HG03159 (cell line): Measurements from ENCODE around the gene HSH2D.

Experiments used
- ATAC-seq: cut with Tn5 transposase; IDR thresholded peaks from one replicate; pipeline ENCODE4 v1.9.1; 2021; ENCODE audit warnings: mild to moderate bottlenecking, moderate library complexity; ENCODE audit not compliant: unreplicated experiment

Gene HSH2D

DNA sequence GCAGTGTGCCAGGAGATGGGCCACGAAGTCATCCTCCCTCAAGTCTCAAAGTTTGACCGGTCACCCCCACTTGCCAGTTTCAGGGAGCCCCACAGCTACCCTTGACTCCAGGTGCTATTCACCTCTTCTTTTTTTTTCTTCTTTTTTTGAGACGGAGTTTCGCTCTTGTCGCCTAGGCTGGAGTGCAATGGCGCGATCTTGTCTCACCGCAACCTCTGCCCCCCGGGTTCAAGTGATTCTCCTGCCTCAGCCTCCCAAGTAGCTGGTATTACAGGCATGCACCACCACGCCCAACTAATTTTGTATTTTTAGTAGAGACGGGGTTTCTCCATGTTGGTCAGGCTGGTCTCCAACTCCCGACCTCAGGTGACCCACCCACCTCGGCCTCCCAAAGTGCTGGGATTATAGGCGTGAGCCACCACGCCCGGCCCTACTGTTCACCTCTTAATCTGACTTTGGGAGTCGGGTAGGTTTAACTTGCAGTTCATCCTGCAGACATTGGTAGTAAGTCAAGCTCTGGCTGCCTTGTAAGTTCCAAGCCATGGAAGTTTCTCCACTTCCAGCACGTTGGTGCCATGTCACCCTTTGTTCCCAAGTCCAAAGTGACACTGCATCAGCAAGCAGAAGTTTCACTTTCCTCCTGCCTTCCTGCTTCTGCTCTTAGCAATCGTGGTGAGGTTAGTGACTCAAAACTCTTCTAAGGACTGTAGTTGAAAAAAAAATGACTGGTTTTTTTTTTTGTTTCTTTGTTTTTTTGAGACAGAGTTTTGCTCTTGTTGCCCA is 24.2 kb upstream of the HSH2D start:
- peak; percentile 38 for ATAC-seq

DNA sequence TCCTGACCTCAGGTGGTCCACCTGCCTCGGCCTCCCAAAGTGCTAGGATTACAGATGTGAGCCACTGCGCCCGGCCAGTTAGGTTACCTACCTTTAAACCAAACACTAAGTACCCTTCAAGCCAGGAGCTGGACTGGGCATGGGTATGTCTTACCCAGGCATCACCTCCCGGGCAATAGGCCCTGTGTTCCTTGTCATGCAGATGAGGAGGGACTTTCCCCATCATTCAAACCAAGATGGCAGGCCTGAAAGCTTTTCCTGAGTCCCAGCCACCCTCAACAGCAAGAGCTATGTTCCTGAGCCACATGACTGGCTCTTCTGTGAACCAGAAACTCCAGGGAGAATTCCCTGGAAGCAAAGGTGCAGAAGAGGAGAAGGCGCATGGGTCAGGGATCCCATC is 22.3 kb upstream of the HSH2D start:
- ATAC-seq, result no peak

DNA sequence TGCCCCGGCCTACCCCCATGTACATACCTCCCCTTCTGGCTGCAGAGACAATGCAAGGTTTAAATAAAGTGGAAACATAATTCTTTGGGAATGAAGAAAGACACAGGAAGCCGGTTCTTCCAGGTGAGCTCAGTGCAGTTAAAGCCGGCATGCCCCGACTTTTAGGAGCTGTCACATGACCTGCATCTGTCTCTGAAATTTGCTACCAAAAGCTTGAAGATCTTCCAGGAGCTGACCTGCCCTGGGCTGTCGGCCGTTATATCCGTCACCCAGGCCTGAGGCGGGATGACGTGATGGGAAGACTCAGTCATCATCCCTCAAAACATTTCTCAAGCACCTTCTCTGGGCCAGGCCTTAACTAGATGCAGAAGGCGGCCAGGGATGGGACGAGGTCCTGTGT is 21.5 kb upstream of the HSH2D start:
- ATAC-seq, result no peak

DNA sequence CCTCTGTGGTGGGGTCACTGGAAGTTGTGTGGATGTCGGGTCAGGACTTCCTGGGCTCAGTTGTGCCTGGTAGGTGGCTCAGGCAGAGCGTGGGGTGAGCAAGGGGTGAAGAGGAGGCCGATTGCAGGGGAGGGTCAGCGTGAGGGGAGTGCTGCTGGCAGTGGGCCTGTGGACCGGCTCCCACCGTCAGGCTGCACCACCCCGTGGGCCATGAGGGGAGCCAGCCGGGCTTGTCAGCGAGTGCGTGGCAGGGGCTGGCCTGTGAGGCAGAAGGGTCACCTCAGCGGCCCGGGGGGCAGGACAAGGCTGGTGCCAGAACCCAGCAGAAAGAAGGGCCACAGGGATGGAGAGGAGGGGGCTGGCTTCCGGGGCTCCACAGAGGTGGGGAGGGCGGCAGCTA is 18.5 kb upstream of the HSH2D start:
- no peak for ATAC-seq

DNA sequence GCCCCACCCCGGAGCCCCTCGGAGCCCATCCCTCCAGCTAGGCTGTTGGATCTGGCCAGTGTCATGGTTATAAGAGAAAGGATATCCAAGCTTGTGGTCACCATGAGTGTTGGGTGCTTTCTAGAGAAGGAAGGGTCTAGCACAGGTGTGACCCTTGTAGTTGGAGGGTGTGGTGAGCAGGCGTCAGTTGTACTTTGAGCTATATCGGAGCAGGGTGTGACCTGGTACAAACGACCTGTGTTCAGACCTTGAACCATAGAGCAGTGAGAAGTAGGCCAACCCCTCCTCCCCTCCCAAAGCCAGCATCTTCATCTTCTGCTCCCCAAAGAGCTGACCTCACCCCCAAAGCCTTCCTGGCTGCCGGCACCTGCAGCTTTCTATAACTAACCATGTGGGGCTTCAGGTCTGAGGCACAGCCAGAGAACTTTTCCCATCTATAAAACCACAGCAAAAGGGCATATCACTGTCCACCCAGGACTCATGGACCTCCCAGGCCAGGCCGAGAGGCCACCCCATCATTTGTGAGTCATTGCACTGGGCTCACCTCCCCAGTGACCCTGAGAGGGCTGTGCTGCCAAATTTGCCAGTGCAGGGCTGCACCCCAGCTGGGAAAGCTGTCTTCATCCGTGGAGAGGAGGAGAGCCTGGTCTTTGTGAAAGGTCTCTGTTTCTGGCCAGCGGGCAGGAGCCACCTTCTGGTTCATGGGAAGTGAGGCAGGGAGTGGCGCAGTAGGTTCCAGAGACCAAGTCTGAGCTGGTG is 17.6 kb upstream of the HSH2D start:
- ATAC-seq, result no peak

DNA sequence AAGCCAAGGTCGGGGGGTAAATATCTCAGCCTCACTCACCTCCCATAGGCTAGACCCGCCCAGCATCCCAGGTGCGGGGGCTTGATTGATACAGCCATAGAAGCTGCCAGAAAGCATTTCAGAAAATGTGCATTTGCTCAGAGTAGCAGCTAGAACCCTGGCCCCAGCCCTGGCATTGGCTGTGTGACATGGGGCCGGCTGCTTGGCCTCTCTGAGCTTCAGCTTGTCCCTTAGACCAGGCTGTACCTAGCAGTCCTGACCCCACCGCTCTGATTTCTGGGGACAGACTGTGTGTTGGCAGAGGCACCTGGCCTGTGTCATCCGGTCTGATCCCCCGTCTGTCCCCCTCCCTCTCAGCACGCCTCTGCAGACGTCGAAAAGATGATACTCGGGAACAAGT is 16.4 kb upstream of the HSH2D start:
- ATAC-seq, result no peak

DNA sequence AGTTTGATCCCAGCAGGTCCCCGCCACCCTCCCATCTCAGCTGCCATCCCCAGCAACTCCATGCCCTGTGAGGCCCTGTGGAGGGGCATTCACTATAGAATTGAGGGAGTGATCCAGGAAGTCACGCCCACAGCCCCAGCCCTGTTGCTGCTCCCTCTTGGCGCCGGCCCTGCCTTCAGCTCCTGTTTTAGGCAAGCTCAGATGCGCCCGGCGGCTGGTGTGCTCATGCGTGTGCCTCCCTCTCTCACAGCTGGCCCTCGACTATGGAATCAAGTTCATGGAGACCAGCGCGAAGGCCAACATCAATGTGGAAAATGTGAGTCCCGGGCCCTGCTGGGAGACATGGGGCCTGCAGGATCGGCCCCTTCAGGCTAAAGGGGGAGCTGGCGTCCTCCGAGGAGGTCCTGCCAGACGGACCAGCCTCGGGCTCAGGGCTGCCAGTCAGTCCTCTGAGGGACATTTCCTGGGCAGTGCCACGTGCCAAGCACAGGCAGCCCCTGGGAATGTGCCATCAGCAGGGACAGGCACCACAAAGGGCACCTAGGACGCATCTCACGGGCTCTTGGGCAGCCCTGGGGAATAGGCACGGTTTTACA is 15.6 kb upstream of the HSH2D start:
- ATAC-seq, result no peak

DNA sequence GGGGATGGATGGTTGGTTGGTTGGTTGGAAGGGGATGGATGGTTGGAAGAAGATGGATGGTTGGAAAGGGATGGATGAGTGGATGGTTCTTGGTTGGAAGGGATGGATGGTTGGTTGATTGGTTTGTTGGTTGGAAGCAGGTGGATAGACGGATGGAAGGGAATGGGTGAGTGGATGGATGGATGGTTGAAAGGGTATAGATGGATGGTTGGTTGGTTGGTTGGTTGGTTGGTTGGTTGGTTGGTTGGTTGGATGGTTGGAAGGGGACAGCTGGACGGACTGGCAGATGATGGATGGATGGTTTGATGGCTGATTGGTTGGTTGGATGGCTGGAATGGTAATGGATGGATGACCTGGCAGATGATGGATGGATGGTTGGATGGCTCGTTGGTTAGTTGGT is 11.8 kb upstream of the HSH2D start:
- ATAC-seq, result no peak

DNA sequence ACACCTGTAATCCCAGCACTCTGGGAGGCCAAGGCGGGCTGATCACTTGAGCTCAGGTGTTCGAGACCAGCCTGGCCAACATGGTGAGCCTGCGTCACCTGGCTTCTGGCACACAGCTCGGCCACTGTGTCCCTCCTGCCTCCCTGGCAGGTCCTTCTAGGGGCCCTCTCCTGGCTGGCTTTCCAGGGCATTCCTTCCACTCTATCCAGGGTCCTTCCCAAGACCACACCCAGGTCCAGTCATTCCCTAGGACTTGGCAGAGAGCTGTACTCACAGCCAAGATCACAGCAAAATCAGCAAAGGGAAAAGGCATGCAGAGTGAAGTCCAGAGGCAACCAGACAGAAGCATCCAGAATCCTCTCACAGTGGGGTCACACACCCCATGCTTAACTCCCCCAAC is 9.7 kb upstream of the HSH2D start:
- no peak for ATAC-seq

DNA sequence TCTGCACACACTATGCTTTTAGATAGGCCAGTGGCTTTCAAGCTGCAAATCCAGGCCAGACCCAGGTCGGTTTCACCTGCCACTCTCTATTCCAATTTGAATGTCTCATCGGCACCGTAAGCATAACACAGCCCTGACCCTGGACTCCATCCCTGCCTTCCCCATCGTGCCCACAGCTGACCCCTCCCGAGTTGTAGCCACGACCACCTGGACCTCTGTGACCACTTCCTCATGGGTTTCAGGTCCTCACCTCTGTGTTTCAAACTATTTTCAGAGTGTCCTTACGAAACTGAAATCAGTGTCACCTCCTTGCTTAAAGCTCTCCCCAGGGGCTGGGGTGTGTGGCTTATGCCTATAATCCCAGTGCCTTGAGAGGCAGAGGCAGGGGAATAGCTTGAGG is 9.0 kb upstream of the HSH2D start:
- no peak for ATAC-seq

DNA sequence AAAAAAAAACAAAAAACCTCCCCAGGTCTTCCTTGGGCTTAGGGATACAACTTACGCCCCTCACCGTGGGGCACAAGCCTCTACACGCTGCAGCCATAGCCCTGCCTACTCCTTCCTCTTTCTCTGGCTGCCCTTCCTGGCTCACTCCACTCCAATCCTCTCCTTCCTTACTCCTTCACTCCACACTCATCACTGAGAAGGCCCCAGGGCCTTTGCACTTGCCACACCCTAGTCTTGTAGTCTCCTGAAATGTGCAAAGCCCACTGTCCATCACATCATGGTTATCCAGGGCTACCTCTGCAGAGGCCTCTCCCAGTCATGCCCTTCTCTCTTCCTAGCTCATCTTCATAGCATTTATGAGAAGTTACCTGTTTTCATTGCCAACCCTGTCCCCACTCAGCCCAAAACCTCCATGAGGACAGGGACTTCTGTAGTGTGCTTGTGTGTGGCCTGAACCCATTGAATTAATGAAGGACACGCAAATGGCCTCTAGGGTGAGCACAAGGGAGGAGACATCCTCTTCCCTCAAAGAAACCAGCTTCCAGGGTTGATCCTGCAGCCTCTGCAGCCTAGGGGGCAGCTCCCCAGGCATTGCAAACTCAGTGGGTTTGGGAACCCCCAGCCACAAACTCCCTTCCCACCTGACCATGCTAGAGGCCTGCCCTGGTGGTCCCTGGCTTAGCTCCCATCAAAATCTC is 7.9 kb upstream of the HSH2D start:
- ATAC-seq, result no peak

DNA sequence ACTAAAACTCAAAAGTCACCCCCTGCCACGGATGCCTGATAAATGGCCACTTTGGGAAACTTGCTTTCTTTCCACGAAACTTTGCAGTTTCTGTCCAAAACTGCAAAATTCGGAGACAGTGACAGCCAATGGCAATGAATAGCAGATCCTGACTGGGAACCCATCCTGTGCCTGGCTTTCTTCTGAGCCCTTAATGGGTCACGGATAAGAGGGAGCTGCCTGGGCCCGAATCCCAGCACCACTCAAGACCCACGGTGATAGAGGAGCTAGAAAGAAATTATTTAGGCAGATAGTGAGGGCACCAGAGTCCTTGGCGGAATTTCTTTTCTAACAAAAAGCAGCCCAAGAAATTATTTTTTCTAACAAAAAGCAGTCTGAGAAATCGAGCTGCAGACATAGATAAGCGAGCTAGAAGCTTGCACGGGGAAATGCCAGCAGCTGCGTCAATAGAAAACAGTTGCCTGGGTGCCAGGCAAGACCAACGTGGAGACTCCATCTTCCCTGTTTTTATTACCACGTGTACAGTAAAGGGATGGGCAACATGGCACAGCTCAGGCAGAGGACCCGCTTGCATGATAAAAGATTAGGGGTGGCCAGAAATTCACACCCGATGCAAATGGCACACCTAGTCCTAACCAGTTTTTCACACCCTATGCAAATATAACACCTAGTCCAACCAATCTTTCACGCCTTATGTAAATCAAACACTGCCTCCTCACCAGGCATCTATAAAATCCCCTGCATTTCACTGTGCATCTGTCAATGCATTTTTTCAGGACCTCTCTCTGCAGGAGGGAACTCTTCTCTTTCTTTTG is 7.1 kb upstream of the HSH2D start:
- ATAC-seq, result no peak

DNA sequence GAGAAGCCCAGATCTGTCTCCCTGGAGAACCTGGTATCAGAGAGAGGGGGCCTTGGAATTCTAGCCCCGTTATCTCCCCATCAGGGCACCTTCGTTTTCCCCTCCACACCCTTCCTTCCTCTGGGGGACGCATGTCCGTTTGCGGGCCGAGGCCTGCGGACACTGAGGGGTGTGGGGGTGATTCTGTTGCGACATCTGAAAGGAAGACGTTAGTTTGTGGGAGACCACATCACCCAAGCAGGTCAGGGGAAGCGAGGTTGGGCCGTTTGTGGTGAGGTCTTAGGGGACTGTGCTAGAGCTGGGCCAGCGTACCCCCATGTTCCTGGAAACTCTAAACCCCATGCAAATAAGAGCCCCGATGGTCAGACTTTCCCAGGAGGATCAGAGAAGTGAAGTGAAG is 3.7 kb upstream of the HSH2D start:
- ATAC-seq, result no peak

DNA sequence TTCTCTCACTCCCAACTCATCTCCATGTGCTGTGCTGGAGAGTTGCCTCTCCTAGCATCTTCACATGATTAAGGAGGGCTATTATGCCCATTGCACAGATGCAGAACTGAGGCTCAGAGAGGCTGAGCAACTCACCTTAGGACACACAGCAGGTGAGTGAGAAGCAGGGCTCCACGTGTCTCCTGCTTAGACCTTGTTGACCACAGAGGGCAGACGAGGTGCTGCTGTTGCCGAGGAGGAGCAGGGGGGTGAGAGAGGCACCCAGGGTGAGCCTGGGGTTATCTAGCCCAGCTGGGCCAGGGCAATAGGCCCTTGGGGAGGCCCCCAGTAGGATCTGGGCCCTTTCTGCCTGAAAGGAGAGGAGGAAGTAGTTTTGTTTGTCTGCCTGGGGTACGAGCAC is 2.4 kb upstream of the HSH2D start:
- ATAC-seq, result no peak

DNA sequence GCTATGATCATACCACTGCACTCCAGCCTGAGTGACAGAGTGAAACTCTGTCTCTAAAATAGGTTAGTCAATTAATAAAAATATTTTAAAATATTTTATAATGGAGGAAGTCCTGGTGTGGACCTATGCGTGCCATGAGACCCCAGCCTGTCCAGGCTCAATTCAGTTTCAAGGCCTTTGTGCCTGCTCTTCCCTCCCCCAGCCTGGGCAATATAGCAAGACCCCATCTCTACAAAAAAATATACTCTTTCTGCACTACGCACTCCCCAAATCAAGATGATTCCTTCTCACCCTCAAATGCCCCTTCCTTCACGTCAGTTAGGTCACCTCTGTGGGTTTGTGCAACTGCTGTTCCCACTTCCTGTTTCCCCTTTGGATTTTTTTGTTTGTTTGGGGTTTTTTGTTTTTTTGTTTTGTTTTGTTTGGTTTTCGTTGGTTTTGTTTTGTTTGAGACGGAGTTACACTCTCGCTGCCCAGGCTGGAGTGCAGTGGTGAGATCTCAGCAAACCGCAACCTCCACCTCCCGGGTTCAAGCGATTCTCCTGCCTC is 1.4 kb upstream of the HSH2D start:
- ATAC-seq, result no peak

DNA sequence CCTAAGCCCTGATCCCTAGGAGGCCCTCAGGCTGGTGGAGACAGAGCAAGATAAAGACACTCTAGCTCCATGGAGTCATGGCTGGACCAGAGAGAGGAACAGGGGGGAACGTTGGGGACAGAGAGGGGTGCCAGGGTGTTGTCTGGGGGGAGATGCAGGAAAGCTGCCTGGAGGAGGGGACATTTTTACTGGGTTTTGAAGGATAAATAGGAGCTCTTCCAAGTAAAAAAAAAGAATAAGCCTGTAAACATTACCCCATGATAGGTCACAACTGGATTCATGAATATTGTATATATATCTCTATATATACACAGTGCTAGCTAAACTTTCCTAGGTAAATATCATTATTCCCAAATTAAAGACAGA is 714 bp downstream of the HSH2D start:
- no peak for ATAC-seq

DNA sequence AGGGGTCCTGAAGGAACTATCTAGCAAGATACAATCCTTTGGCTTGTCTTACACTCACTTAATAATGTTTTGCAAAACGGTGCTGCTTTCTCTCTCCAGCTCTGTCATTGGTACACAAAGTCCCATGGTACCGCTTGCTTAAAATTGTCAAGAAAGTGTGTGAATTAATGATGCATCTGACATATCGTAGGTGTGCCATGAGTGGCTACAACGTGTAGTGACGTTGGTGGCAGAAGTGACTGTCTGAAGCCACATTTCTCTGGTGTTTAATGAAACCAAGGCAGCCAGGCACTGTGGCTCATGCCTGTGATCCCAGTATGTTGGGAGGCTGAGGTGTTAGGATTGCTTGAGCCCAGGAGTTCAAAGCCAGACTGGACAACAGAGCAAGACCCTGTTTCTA is 2.6 kb downstream of the HSH2D start:
- ATAC-seq, result no peak

DNA sequence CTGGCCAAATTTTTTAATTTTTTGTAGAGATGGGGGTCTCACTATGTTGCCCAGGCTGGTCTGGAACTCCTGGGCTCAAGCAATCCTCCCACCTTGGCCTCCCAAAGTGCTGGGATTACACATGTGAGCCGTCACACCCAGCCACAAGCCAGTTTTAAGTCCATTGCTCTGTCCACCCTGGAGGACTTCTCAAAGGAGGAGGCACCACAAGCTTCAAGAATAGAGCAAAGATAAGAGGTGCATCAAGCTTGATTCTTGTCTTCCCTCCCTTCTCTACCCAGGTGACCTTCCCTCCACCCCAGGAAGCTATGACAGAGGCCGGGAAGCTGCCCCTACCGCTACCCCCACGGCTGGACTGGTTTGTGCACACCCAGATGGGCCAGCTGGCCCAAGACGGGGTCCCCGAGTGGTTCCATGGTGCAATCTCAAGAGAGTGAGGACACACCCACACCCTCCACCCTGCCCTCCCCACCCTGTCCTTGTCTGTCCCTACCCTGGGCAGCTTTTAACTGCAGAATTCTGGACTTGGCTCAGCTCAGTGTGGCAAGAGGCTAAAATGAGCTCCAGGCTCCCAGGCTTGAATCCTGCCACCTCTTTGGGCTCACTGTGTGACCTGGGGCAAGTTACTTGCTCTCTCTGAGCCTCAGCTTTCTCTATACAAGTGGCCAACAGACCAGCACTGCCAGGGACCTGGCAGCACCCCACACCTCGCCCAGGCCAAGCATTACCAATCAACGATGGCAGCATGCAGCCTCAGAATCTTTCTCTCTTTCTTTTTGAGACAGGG is 5.2 kb downstream of the HSH2D start:
- no peak for ATAC-seq

DNA sequence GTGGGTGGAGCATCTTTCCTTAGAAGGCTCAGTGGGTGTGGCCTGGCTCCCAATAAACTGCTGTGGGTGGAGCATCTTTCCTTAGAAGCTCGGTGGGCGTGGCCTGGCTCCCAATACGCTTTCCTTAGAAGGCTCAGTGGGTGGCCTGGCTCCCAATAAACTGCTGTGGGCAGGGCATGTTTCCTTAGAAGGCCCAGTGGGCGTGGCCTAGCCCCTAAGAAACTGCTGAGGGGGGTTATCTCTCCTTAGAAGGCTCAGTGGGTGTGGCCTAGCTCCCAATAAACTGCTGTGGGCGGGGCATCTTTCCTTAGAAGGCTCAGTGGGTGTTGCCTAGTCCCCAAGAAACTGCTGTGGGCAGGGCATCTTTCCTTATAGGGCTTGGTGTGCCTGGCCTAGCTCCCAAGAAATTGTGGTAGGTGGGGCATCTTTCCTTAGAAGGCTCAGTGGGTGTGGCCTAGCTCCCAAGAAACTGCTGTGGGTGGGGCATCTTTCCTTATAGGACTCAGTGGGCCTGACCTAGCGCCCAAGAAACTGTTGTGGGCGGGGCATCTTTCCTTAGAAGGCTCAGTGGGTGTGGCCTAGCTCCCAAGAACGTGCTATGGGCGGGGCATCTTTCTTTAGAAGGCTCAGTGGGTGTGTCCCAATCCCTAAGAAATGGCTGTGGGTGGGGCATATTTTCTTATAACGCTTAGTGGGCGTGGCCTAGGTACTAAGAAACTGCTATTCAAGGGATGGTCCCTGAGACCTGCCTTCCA is 10.3 kb downstream of the HSH2D start:
- no peak for ATAC-seq
